ENCODE results near the gene TAS2R41.

TAS2R41 gene

DNA sequence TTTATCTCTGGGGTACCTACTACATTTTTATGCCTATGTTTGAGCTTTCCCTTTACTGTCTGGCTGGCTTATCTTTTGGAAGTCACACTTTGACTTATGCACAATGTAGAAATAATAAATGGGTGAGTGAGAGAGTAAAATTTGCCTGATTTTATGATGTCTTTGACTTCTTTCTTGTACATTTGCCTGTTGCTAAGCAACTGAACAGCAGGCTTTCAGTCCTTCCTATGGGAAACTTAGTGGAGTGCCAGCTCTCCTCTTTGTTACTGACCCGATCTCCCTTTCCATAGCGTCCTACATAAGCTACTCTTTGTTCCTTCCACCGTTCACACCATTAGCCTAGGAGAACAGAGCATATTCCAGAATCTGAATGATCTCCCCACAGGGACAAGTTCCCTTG is 30.2 kb upstream of the TAS2R41 start:
- TF ChIP-seq, protein P1, sequence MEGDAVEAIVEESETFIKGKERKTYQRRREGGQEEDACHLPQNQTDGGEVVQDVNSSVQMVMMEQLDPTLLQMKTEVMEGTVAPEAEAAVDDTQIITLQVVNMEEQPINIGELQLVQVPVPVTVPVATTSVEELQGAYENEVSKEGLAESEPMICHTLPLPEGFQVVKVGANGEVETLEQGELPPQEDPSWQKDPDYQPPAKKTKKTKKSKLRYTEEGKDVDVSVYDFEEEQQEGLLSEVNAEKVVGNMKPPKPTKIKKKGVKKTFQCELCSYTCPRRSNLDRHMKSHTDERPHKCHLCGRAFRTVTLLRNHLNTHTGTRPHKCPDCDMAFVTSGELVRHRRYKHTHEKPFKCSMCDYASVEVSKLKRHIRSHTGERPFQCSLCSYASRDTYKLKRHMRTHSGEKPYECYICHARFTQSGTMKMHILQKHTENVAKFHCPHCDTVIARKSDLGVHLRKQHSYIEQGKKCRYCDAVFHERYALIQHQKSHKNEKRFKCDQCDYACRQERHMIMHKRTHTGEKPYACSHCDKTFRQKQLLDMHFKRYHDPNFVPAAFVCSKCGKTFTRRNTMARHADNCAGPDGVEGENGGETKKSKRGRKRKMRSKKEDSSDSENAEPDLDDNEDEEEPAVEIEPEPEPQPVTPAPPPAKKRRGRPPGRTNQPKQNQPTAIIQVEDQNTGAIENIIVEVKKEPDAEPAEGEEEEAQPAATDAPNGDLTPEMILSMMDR (conservative IDR thresholded peaks at IDR 0.05; ENCODE audit: control insufficient read depth, insufficient read depth, low read depth, low read length), result no peak
- H3K4me3 ChIP-seq (ENCODE audit: control insufficient read depth, low read depth, low read length), result no peak overlapping the region
- no peak for DNase-seq (ENCODE audit: low read depth)

DNA sequence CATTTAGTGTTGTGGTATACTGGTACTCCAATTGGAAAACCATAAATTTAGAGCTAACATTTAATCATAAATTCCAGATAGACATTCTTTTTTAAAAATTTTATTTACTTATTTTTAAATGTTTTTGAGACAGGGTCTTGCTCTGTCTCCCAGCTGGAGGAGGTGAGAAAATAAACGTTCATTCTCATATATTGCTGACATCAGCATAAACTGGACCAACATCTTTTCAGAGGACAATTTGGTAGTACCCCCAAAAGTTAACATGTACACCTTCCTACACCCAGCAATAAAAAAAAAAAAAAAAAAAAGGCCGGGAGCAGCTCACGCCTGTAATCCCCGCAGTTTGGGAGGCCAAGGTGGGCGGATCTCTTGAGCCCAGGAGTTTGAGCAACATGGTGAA is 29.2 kb upstream of the TAS2R41 start:
- H3K4me3 ChIP-seq (ENCODE audit: control insufficient read depth, low read depth, low read length), result no peak overlapping the region
- DNase-seq (ENCODE audit: low read depth), result no peak
- TF ChIP-seq, protein P1 (conservative IDR thresholded peaks at IDR 0.05; ENCODE audit: control insufficient read depth, insufficient read depth, low read depth, low read length), result no peak

DNA sequence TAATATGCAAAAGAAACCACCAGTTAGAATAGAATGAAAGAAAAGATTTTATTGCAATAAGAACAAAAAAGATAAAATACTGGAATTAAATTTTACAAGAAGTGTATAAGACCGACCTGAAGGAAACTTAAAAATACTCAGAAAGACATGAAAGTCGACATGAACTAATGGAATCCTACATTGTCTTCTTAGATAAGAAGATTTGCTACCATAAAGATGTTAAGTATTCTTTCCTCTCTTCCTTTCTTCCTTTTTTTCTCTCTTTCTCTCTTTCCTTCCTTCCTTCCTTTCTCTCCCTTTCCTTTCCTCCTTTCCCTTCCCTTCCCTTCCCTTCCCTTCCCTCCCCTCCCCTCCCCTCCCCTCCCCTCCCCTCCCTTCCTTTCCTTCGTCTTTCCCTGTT is 27.9 kb upstream of the TAS2R41 start:
- no peak for DNase-seq (ENCODE audit: low read depth)
- no peak overlapping the region for H3K4me3 ChIP-seq (ENCODE audit: control insufficient read depth, low read depth, low read length)
- TF ChIP-seq, protein P1 (conservative IDR thresholded peaks at IDR 0.05; ENCODE audit: control insufficient read depth, insufficient read depth, low read depth, low read length), result no peak

DNA sequence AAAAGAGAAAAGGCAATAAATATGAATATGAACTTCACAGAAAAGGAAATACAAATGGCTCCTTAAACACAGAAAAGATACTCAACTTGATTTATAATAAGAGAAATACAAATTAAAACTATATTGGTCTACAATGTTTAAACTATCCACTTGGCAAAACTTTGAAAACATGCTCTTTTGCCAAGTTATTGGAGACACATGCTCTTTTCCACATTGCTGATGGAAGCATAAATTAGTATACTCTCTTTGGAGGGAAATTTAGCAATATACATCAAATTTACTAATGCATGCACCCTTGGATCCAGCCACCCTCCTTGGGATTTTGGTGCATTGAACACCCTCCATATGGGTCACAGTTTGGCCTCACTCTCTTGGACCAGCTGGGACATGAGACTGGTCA is 26.6 kb upstream of the TAS2R41 start:
- TF ChIP-seq, protein P1 (conservative IDR thresholded peaks at IDR 0.05; ENCODE audit: control insufficient read depth, insufficient read depth, low read depth, low read length), result no peak
- H3K4me3 ChIP-seq (ENCODE audit: control insufficient read depth, low read depth, low read length), result no peak overlapping the region

DNA sequence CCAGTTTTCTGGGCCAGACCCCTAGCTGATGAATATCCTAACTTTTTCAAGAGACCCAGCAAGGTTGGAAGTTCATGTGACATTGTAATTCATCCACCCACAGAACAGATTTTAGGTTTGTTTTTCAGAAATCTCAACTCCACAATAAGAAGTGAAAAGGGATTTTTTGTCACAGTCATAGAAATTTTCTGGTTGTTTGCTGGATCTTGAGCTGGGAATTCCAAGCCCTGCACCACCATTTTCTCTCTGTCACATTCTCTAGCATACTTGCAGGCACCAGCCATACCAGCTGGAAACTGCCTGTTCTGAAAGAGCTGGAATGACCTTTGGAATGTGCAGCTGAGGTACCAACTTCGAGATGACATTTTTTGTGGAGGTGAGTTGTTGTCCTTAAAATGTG is 25.9 kb upstream of the TAS2R41 start:
- no peak overlapping the region for H3K4me3 ChIP-seq (ENCODE audit: control insufficient read depth, low read depth, low read length)
- TF ChIP-seq, protein P1 (conservative IDR thresholded peaks at IDR 0.05; ENCODE audit: control insufficient read depth, insufficient read depth, low read depth, low read length), result no peak
- no peak for DNase-seq (ENCODE audit: low read depth)

More for the DNA sequence above, 26.6 kb upstream of the TAS2R41 start:
- DNase-seq (ENCODE audit: low read depth), result no peak

DNA sequence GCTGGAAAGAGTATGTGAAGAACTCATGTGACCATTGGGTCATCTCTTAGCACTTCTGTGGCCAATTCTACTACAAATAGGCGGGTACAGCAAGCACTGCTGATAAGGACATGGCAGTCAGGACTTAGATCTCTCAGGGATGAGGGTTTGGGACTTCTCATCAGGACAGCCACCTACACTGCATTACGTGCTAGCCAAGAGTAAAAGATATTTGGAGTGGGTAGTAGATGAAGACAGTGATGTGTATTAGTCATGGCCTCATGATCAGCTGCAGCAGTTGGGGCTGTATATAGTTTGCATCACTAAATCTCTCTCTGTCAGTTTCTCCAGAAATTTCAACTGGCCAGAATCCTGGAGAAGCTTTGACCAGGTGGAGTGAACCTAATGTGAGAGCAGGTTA is 25.2 kb upstream of the TAS2R41 start:
- TF ChIP-seq, protein P1 (conservative IDR thresholded peaks at IDR 0.05; ENCODE audit: control insufficient read depth, insufficient read depth, low read depth, low read length), result no peak
- H3K4me3 ChIP-seq (ENCODE audit: control insufficient read depth, low read depth, low read length), result no peak overlapping the region
- DNase-seq (ENCODE audit: low read depth), result peak; percentile 47

DNA sequence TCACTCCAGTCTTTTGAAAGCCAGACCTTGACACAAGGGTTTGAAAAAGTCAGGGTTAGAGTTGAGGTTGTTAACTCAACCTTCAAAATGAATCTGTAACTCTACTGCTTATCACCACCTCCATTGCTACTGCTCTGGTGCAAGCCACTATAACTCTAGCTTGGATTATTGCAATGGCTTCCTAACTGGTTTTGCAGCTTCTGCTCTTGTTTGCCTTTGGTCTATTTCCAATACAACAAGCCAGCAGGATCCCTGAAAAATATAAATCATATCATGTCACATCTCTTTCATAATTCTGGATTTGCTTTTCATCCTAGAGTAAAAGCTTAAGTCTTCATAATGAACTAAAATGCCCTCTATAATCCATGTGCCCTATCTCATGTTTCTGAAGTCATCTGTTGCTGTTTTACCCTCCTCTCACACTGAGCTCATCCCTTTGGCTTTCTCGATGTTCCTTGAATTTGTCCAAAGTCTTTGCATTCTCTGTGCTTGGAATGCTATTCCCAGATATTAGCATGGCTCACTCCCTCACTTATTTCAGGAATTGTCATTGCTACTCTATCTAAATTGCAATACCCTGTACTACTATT is 23.5 kb upstream of the TAS2R41 start:
- DNase-seq (ENCODE audit: low read depth), result no peak
- TF ChIP-seq, protein P1 (conservative IDR thresholded peaks at IDR 0.05; ENCODE audit: control insufficient read depth, insufficient read depth, low read depth, low read length), result no peak
- no peak overlapping the region for H3K4me3 ChIP-seq (ENCODE audit: control insufficient read depth, low read depth, low read length)

Data from fibroblast of mammary gland (primary cell).